Urothelium cell line (cell line): ENCODE measurements around the gene VWC2.

Experiments used
- DNase-seq: peaks from one replicate; pipeline ENCODE4 v3.0.0; 2011; ENCODE audit warnings: low spot score, mixed read lengths
- FAIRE-seq: peaks from 2 replicates; lab custom pipeline; 2011; peaks lifted over from hg19 to GRCh38; lab: Jason Lieb, UNC

Gene VWC2

GRCh38 chr7:49773218-49773935 lies at the start of gene VWC2:
VWC2 (plus strand) TSS chr7:49773638; CDS start chr7:49775436, 1,798 bp downstream.
- FAIRE-seq (no peak), DNase-seq (peak; percentile 42)

GRCh38 chr7:49724071-49724470 lies 49.4 kb upstream of the VWC2 start:
- no peak for DNase-seq
- FAIRE-seq = no peak

DNA sequence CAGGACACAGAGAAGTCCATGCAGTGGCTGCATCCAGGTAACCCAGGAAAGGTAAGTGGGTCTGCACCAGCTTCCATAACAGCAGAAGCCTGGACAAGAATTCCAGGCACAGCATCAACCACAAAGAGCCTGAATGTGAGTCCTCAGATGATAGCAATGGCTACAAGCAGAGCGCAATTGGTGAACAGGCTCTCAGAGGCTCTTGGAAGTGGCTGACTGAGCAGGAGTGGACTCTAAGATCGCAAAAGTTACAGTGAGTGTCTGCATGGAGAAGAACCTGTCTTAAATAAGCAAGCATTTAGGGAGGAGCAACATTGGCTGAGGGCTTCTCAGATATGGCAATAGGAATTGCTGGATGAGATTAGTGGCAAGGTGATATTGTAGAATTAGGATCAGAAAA lies 41.6 kb upstream of the VWC2 start:
- FAIRE-seq (no peak), DNase-seq (no peak)

GRCh38 chr7:49762666-49763065 lies 10.8 kb upstream of the VWC2 start:
- DNase-seq = no peak

GRCh38 chr7:49763791-49764190 lies 9.6 kb upstream of the VWC2 start:
- no peak for FAIRE-seq
- no peak for DNase-seq

More at GRCh38 chr7:49762666-49763065, 10.8 kb upstream of the VWC2 start:
- FAIRE-seq = no peak

- FAIRE-seq = no peak
Measured at GRCh38 chr7:49766966-49767365, 6.5 kb upstream of the VWC2 start.

DNA sequence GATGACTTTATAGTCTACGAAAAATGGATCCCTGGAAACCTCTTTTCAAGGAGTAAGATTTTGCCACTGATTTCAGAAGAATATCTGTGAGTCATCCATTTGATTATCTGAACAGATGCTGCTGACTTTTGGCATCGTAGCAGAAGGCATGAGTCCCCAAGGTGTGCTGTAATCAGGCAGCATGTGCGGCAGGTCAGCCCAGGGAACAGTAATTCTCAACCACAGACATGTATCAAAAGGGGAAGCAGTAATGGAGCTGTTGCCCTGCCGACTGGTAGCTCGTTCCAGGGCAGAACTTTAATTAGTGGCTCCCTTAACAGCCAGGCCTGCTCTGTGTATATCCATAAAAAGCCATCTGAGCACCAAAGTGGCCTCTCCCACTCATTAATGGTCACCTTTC lies 5.7 kb upstream of the VWC2 start:
- DNase-seq (no peak), FAIRE-seq (no peak)

More at GRCh38 chr7:49766966-49767365, 6.5 kb upstream of the VWC2 start:
- DNase-seq = no peak

GRCh38 chr7:49768254-49768653 lies 5.2 kb upstream of the VWC2 start:
- FAIRE-seq (peak; percentile 23), DNase-seq (no peak)

GRCh38 chr7:49768835-49769234 lies 4.6 kb upstream of the VWC2 start:
- no peak for FAIRE-seq

DNA sequence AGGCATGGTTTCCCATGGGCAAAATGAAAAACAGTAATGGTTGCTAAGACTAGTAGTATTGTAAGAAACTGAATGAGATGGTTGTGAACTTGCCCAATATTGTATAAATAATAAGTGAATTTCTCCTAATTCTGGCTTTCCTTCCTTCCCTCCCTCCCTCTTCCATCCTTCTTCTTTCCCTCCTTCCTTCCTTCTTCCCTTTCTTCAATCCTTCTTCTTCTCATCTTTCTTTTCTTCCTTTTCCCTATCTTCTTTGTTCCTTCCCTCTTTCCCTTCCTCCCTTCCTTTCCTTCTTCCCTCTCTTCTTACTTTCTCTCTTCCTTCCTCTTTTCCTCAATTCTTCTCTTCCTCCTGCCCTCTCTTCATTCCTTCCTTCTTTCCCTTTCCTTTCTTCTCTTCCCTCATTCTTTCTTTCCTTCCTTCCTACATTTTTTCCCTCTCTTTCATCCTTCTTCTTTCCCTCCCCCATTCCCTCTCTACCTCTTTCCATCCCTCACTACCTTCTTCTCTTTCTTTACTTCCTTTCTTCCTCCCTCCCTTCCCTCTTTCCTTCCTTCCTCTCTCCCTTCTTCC lies 4.1 kb upstream of the VWC2 start:
- no peak for DNase-seq
- FAIRE-seq = no peak

More at GRCh38 chr7:49768835-49769234, 4.6 kb upstream of the VWC2 start:
- no peak for DNase-seq

DNA sequence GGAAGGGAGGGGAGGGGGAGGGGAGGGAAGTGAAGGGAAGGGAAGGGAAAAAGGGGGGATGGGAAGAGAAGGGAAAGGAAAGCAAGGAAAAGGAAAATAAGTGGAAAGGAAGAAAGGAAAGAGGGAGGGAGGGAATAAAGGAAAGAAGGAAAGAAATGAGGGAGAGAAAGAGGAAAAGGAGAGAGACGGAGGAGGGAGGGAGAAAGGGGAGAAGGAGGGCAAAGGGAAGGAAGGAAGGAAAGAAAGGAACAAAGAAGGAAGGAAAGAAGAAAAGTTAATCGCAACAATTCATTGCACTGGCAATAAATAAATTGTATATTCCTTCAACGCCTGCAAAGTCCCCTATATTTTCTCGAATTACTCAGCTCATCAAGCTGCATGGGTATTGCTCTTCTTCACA lies 2.6 kb upstream of the VWC2 start:
- DNase-seq (no peak), FAIRE-seq (no peak)

DNA sequence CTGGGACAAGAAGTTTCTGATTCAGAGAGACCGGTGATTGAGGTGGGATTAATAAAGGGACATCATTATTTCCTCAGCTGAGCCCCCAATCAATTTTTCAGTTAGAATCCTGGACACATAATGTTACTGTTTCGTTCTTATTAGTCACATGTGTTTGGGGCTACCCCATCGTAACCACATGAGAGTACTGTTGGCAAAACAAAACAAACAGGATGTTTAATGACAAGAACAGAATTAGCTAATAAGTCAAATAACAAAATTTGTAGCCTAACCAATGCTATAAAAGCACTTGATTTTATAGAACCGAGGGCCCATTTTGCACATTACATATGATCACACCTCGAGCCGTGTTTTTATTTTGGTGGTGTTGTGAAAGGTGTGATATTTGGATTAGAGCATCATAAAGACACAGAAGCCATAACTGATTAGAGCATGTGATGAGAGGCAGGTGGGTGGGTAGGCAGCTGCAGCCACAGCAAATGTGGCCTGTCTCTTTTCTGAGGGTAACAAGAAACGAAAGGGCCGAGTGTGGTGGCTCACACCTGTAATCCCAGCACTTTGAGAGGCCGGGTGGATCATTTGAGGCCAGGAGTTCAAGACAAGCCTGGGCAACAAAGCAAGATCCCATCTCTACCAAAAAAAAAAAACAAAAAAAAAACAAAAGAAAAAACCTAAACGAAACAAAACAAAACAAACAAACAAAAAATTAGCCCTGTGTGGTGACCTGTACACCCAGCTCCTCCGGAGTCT lies 1.8 kb upstream of the VWC2 start:
- no peak for FAIRE-seq
- no peak for DNase-seq

- DNase-seq (no peak), FAIRE-seq (no peak)
Measured at GRCh38 chr7:49772916-49773217, 571 bp upstream of the VWC2 start.

DNA sequence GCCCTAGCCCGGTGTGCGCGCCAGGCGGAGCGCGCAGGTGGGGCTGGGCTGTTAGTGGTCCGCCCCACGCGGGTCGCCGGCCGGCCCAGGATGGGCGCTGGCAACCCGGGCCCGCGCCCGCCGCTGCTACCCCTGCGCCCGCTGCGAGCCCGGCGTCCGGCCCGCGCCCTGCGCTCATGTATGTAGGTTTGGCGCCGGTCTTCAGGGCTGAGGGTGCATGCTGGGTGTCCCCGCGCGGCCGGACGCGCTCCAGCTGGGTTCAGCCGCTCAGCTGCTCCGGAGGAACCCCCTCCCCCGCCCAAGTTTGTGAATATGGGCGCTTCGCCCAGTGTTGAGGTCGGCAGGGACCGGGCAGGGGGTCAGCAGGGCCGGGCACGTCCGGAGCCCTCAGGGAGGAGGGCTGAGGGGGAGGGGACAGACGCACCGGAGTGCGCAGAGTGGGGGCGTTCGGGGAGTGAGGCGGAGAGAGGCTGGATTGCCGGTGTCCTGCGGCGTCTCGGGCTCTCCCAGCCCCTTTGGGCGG lies 559 bp downstream of the VWC2 start:
- DNase-seq = peak; percentile 50
- no peak for FAIRE-seq

GRCh38 chr7:49774459-49775064 lies 1.1 kb downstream of the VWC2 start:
- DNase-seq = peak; percentile 57
- no peak for FAIRE-seq

- no peak for DNase-seq
- no peak for FAIRE-seq
Measured at GRCh38 chr7:49775065-49775948, 1.9 kb downstream of the VWC2 start.

GRCh38 chr7:49775949-49776443 lies 2.6 kb downstream of the VWC2 start:
- DNase-seq (no peak), FAIRE-seq (no peak)

- FAIRE-seq = no peak
- DNase-seq = no peak
Measured at GRCh38 chr7:49776994-49777393, 3.6 kb downstream of the VWC2 start.

GRCh38 chr7:49778731-49779270 lies 5.4 kb downstream of the VWC2 start:
- DNase-seq (no peak), FAIRE-seq (no peak)

DNA sequence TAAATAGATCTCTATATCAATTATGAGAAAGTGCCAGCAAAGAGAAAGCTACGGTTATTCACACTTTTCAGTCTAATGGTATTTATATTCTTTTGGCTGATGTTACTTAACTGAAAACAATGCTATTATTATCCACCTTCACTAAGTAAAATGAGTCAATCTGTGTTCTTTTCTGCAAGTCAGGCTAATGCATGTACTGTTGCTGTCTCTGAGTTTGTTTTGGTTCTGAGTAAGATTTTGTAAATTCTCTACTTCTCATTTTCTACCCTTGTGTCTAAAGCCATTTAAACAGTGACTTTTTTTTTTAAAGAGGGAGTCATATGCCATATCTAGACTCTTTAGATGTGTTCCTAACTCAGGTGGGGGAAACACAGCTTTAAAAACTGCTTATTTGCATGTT lies 7.5 kb downstream of the VWC2 start:
- DNase-seq (no peak), FAIRE-seq (no peak)
